Measurements from ENCODE around the gene ZBTB48.
"Not testable (repeated sequence)": the region's sequence is repeated elsewhere in the genome, so short reads cannot be mapped to it uniquely, and the experiment has no call there.

The ZBTB48 gene

DNA sequence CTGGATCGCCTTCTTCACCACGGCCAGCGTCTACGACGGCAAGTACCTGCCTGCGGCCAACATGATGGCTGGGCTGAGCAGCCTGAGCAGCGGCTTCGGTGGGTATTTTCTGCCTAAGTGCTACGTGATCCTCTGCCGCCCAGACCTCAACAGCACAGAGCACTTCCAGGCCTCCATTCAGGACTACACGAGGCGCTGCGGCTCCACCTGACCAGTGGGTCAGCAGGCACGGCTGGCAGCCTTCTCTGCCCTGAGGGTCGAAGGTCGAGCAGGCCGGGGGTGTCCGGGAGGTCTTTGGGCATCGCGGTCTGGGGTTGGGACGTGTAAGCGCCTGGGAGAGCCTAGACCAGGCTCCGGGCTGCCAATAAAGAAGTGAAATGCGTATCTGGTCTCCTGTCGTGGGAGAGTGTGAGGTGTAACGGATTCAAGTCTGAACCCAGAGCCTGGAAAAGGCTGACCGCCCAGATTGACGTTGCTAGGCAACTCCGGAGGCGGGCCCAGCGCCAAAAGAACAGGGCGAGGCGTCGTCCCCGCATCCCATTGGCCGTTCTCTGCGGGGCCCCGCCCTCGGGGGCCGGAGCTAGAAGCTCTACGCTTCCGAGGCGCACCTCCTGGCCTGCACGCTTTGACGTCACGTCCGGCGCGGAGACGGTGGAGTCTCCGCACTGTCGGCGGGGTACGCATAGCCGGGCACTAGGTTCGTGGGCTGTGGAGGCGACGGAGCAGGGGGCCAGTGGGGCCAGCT, at the start of gene ZBTB48:
Gene ZBTB48 (plus strand): TSS at position 621 of the 745 bp plus-strand sequence. CDS start 616 bp downstream, outside the sequence.
- DNase-seq (ENCODE audit: low read depth in 2 of 2): peak; percentile 93 to 95

DNA sequence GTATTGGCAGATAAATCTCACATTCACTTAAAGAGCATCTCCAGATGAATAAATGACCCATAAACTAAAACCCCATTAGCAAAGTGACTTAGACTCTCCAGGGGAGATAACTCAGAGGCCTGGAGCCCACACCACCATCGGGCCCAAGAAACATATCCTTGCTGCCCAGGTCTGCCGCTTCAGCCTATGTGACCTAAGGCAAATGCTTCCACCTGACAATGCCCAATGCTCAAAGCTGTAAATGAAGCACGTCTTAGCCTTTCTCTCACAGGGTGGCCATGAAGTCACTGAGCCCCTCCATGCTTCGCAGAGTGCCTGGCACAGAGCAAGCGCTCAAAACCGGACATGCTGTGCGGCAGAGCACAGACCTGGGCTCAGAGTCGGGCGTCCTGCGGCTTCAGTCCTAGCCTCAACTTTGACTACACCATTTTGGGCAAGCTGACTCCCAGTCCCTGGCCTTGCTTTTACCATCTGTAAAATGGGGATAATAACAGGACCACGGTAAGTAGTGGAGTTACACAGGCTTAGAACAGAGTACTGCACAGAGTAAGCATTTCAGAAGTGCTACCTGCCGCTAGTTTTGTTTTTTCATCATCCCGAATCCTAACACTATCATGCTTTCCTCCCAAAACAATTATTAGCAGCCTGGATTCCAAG, 49.2 kb upstream of the ZBTB48 start:
- DNase-seq (ENCODE audit: low read depth in 2 of 2): no peak

DNA sequence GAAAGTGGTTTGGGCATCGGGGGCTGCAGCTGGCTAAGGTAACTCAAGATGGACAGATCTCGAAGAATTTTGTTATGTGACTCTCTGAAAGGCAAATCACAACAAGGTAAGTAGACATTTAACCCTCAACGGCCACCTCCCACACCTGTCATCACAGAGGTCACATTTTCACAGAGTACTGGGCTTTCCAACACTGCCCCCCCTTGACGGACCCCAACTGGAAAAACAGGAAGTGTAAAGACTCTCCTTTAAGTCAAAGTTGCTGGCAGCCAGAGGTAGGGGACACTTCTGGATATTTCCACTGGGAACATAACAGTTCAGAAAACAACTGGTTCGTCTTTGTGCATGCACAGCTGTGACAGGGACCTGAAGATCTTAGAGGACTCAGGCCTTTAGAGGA, 47.8 kb upstream of the ZBTB48 start:
- DNase-seq (ENCODE audit: low read depth in 2 of 2): no peak

DNA sequence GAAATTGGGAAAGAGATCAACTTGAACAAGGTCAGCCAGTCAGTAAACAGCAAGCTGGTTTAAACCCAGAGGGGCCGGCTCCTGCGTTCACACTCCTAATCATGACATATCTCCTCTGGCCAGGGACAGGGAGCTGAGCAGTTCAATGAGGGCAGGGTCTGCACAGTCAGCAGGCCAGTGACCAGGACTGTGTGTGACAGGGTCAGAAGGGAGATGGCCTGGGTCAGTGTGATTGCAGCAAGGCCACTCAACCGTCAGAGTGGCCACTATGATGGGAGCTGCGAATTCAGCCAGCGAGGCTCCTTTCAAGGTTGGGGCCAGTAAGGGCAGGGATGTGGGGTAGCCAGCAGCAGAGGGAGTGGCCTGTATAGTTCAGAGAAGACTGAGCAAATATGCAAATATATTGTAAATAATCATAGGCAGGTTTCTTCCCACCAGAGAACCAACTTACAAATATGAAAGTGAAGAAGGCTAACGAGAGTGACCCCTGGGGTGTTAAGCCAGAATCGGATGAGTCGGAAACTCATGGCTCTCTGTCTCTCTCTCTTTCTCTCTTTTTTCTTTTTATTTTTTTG, 45.5 kb upstream of the ZBTB48 start:
- no peak for DNase-seq (ENCODE audit: low read depth in 2 of 2)

DNA sequence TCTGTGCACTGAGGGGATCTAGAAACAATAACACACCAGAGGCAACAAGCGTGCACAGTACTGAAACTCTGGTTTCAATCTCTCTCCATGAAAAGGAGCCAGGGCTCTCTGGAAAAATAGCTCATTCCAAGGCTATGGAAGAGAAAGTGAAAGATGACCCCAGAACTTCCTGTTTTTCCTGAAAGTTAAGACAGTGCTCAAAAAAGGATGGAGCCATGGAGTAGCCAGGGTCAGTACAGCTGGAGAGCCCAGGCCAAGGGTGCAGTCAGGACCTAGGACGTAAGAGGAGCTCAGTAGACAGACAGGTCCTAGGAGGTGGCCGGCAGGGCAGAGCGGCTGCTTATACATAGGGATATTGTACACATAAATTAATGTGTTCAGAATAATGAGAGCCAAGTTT, 44.6 kb upstream of the ZBTB48 start:
- DNase-seq (ENCODE audit: low read depth in 2 of 2): no peak

DNA sequence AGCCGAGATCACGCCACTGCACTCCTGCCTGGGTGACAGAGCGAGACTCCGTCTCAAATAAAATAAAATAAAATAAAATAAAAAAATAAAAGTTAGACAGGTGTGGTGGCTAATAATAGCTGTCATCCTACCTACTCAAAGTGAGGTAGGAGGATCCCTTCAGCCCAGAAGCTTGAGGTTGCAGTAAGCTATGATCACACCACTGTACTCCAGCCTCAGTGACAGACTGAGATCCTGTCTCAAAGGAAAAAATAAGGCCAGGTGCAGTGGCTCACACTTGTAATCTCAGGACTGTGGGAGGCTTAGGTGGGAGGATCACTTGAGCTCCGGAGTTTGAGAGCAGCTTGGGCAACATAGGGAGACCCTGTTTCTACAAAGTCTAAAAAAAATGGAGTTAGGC, 43.5 kb upstream of the ZBTB48 start:
- DNase-seq (ENCODE audit: low read depth in 2 of 2): no peak

GRCh38 chr1:6538956-6539355, 40.8 kb upstream of the ZBTB48 start:
- no peak for DNase-seq (ENCODE audit: low read depth in 2 of 2)

GRCh38 chr1:6544831-6545230, 35.0 kb upstream of the ZBTB48 start:
- DNase-seq (ENCODE audit: low read depth in 2 of 2): no peak

DNA sequence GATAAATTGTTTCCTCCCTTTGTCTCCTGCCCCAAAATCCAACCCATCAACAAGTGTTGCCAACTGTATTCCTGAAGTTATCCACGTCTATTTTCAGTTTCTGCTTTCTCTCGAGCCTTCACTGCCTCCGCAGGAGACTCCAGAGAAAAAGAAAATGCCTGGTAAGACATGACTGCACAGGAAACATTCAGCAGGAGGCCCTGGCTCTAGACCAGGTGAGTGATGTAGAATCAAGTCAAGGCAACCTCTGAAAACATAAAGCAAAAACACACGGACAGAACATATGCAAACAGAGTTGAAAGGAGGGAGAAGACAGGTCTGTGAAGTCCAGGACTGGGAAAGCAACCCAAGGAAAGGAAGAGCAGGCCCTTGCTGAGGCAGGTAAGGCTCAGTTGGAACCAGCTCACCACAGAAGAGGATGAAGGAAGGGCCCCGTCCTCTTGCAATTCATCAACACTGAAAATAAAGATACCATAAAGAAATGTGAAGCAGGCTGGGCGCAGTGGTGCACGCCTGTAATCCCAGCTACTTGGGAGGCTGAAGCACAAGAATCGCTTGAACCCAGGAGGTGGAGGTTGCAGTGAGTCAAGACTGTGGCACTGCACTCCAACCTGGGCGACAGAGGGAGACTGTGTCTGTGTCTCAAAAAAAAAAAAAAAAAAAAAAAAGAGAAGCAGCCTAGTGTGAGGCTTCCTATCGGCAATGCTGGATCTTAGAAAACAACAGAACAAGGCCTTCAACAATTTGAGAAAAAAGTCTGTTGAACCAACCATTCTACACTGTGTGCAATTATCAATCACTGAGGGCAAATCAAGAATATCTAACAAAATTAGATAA, 34.3 kb upstream of the ZBTB48 start:
- no peak for DNase-seq (ENCODE audit: low read depth in 2 of 2)

DNA sequence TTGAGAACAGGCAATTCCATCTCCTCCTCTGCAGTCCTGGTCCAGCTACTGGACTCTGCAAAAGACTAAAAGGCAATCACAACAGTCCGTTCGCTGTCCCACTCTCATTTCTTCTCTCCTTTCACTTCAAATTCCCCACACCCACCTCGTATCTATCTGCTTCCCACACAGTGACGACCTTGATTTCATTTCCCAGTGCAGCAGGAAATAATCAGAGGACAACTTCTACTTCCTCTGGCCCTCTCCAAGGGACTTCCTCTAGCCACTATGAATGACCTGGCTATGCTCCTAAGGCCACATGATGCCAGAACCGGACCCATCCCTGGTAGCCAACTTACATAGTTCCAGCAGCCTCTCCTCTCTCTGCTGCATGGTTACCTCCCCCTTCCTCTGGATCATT, 33.5 kb upstream of the ZBTB48 start:
- DNase-seq (ENCODE audit: low read depth in 2 of 2): no peak

GRCh38 chr1:6547301-6547700, 32.5 kb upstream of the ZBTB48 start:
- no peak for DNase-seq (ENCODE audit: low read depth in 2 of 2)

- DNase-seq (ENCODE audit: low read depth in 2 of 2): peak; percentile 90 to 92
These were observed 25.5 kb upstream of the ZBTB48 start, which contains the start of gene NOL9 for GRCh38 chr1:6554031-6554906. Gene NOL9, minus strand, starts transcription at chr1:6554513. Its CDS starts 11 bp downstream, at chr1:6554502.

DNA sequence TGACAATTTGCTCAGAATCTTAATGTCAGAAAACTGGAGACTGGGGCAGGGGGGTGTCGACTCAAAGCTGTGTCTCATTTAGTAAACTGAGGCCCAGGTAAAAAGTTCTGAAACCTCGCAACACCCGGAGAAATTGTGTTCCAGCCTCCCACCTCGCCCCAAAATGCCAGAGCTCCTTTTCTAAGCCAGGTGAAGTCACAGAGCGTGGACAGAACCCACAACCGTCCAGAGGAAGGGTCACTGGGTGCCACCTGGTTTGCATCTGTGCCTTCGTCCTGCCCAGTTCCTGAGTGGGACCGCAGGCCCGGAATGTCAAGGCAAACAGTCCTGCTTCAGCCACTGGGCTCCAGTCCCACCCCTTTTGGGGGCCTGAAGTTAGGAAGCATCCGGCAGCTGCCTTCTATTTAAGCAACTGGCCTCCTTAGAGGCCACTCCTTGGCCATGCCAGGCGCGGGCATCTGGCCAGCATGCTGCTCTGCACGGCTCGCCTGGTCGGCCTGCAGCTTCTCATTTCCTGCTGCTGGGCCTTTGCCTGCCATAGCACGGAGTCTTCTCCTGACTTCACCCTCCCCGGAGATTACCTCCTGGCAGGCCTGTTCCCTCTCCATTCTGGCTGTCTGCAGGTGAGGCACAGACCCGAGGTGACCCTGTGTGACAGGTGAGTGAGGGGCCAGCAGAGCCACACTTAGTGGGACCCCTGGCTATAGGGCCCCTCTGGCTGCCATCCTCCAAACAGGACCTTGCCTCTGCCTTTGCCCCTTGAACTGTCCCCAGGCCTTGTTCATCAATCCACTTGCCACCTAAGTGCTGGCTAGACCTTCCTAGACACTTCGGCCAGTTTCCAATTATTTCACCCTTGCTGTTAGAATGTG, 24.7 kb upstream of the ZBTB48 start, which contains the start of gene TAS1R1:
Gene TAS1R1 (plus strand): TSS at position 401 of the 872 bp plus-strand sequence. CDS start 67 bp downstream, at position 468.
- no peak for DNase-seq (ENCODE audit: low read depth in 2 of 2)

GRCh38 chr1:6557597-6557996, 22.2 kb upstream of the ZBTB48 start:
- DNase-seq (ENCODE audit: low read depth in 2 of 2): no peak

DNA sequence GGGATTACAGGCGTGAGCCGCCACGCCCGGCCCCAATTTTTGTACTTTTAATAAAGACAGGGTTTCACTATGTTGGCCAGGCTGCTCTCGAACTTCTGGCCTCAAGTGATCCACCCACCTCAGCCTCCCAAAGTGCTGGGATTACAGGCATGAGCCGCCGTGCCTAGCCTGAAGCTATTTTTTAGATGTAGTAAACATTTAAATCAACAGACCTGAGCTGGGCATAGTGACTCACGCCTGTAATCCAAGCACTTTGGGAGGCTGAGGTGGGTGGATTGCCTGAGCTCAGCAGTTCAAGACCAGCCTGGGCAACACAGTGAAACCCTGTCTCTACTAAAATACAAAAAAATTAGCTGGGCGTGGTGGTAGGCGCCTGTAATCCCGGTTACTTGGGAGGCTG, 20.6 kb upstream of the ZBTB48 start:
- not testable (repeated sequence) for DNase-seq (ENCODE audit: low read depth in 2 of 2)

GRCh38 chr1:6560267-6560666, 19.5 kb upstream of the ZBTB48 start:
- DNase-seq (ENCODE audit: low read depth in 2 of 2): no peak

- DNase-seq (ENCODE audit: low read depth in 2 of 2): no peak
These were observed 10.8 kb upstream of the ZBTB48 start for GRCh38 chr1:6569033-6569432.

GRCh38 chr1:6570100-6570499, 9.7 kb upstream of the ZBTB48 start:
- DNase-seq (ENCODE audit: low read depth in 2 of 2): no peak

- no peak for DNase-seq (ENCODE audit: low read depth in 2 of 2)
These were observed 8.8 kb upstream of the ZBTB48 start for GRCh38 chr1:6570987-6571386.

All from activated CD8-positive, alpha-beta memory T cell treated with anti-CD3 and anti-CD28 coated beads for 4 hours (primary cell).